Neural cell (in vitro differentiated cells): Measurements from ENCODE around the gene TRAF6. TPM values are rescaled to one million over a fixed set of nuclear protein-coding genes. Genes with fewer than 3 reads are reported as not detected.

Experiments used
- H2AFZ ChIP-seq: fragments of 200-600, 300-800 bp; sonication (generic), shearing (Covaris generic); 2 replicates; pipeline ENCODE4 v1.6.0; 2014; ENCODE audit warnings: low read depth, mild to moderate bottlenecking, antibody characterized with exemption, low read length, moderate library complexity
- H3F3A ChIP-seq: fragments of 200-600 bp; shearing (Covaris generic); 2 replicates; pipeline ENCODE4 v1.6.1; 2016; ENCODE audit warnings: mild to moderate bottlenecking, moderate library complexity, mixed read lengths, antibody characterized with exemption, low read length; ENCODE audit not compliant: insufficient read depth, poor library complexity, severe bottlenecking
- H3K27ac ChIP-seq: fragments of 200-600, 300-800 bp; sonication (generic), shearing (Covaris generic); 2 replicates; pipeline ENCODE4 v1.5.1; 2014; ENCODE audit warnings: mild to moderate bottlenecking, low read length, moderate library complexity
- H3K27me3 ChIP-seq: fragments of 300-800, 200-600 bp; sonication (generic), shearing (Covaris generic); 2 replicates; pipeline ENCODE4 v1.6.0; 2014; ENCODE audit warnings: mild to moderate bottlenecking, low read depth, low read length, moderate library complexity; ENCODE audit not compliant: insufficient read depth
- H3K36me3 ChIP-seq: fragments of 300-800, 200-600 bp; sonication (generic), shearing (Covaris generic); 2 replicates; pipeline ENCODE4 v1.5.1; 2014; ENCODE audit warnings: mild to moderate bottlenecking, antibody characterized with exemption, low read length, moderate library complexity; ENCODE audit not compliant: insufficient read depth
- H3K4me2 ChIP-seq: fragments of 300-800, 200-600 bp; sonication (generic), shearing (Covaris generic); 2 replicates; pipeline ENCODE4 v1.6.0; 2014; ENCODE audit warnings: mild to moderate bottlenecking, low read length
- H3K4me3 ChIP-seq: fragments of 300-800, 200-600 bp; sonication (generic), shearing (Covaris generic); 2 replicates; pipeline ENCODE4 v1.5.1; 2014; ENCODE audit warnings: mild to moderate bottlenecking, low read length, moderate library complexity
- H3K79me2 ChIP-seq: fragments of 200-600 bp; shearing (Covaris generic); replicated peaks from 2 replicates; pipeline ENCODE4 v1.6.0; 2014; ENCODE audit warnings: mild to moderate bottlenecking, low read length, moderate library complexity; ENCODE audit not compliant: insufficient read depth
- H3K9ac ChIP-seq: fragments of 300-800, 200-600 bp; sonication (generic), shearing (Covaris generic); 2 replicates; pipeline ENCODE4 v1.6.1; 2016; ENCODE audit warnings: mild to moderate bottlenecking, low read length, mixed read lengths
- H3K9me2 ChIP-seq: fragments of 200-600 bp; shearing (Covaris generic); 2 replicates; pipeline ENCODE4 v1.6.1; 2016; ENCODE audit warnings: mild to moderate bottlenecking, low read length, mixed read lengths; ENCODE audit not compliant: insufficient read depth
- H3K9me3 ChIP-seq: fragments of 200-600, 300-800 bp; sonication (generic), shearing (Covaris generic); 2 replicates; pipeline ENCODE4 v1.6.1; 2016; ENCODE audit warnings: mild to moderate bottlenecking, mixed run types, low read length, moderate library complexity, mixed read lengths
- H4K20me1 ChIP-seq: fragments of 200-600 bp; shearing (Covaris generic); 2 replicates; pipeline ENCODE4 v1.6.1; 2016; ENCODE audit warnings: mild to moderate bottlenecking, mixed run types; ENCODE audit not compliant: insufficient read depth
- EP300 ChIP-seq: fragments of 450-650 bp; conservative IDR thresholded peaks from 2 replicates; pipeline ENCODE4 v1.6.1; 2014; ENCODE audit warnings: antibody characterized with exemption, mild to moderate bottlenecking, moderate library complexity; ENCODE audit not compliant: poor library complexity, severe bottlenecking
- EZH2 ChIP-seq: fragments of 200-600, 300-800 bp; shearing (Covaris generic), sonication (generic); IDR thresholded peaks from 2 replicates; pipeline ENCODE4 v1.6.1; 2014; ENCODE audit warnings: antibody characterized with exemption, low read length, borderline replicate concordance, mild to moderate bottlenecking; ENCODE audit not compliant: insufficient read depth, poor library complexity, severe bottlenecking
- MXI1 ChIP-seq: fragments of 450-650 bp; conservative IDR thresholded peaks from 2 replicates; pipeline ENCODE4 v1.6.1; 2014; ENCODE audit warnings: antibody characterized with exemption, mild to moderate bottlenecking; ENCODE audit not compliant: poor library complexity, severe bottlenecking
- POLR2AphosphoS5 ChIP-seq: IDR thresholded peaks from 2 replicates; pipeline ENCODE4 v1.6.1; 2012
- RAD21 ChIP-seq: fragments of 450-650 bp; conservative IDR thresholded peaks from 2 replicates; pipeline ENCODE4 v1.6.1; 2014; ENCODE audit warnings: antibody characterized with exemption, mild to moderate bottlenecking, moderate library complexity
- SMC3 ChIP-seq: fragments of 450-650 bp; conservative IDR thresholded peaks from 2 replicates; pipeline ENCODE4 v1.6.1; 2014; ENCODE audit warnings: antibody characterized with exemption, mild to moderate bottlenecking, moderate library complexity; ENCODE audit not compliant: poor library complexity
- TAF1 ChIP-seq: IDR thresholded peaks from 2 replicates; pipeline ENCODE4 v1.6.1; 2012; ENCODE audit warnings: low read depth
- polyA plus RNA-seq: library from polyadenylated mRNA; depleted of rRNA; stranded (reverse); fragments of >200 nt; gene quantifications from 2 replicates; pipeline ENCODE4 v1.2.3, GENCODE V29; 2014
- TF ChIP-seq, protein P1 (sequence below): fragments of 450-650 bp; IDR thresholded peaks from 2 replicates; pipeline ENCODE4 v1.5.1; 2014; ENCODE audit warnings: antibody characterized with exemption, mild to moderate bottlenecking, moderate library complexity; ENCODE audit not compliant: poor library complexity, severe bottlenecking
- TF ChIP-seq, protein P2 (sequence below): IDR thresholded peaks from 2 replicates; pipeline ENCODE4 v1.6.1; 2012; ENCODE audit warnings: borderline replicate concordance

Gene TRAF6
- polyA plus RNA-seq, 1 donor from 2014 or later, result 7.5 TPM

DNA sequence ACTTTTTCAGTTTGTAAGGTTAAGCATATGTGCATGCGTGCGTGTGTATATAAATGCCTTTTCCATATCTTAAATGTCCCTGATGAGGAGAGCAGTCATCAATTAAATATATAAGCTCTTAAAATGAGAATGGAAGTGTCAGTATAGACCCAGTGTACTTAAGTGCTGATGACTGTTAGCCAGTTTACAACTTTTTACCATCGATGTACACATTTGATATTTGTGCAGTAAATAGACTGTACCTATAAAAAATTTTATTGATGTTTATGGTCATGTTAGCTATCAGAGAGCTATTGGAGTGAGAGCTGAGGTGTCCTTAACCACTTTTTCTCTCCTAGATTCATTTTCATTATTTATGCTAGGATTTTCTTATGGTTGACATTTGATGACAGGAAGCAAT is 45.4 kb downstream of the TRAF6 start:
- no peak overlapping the region for H2AFZ ChIP-seq
- H3F3A ChIP-seq, result no peaks in the 10 kb centered on the region
- H3K9me2 ChIP-seq, result no peaks in the 10 kb centered on the region
- no peak overlapping the region for H3K27ac ChIP-seq
- no peak overlapping the region for H3K4me3 ChIP-seq
- H4K20me1 ChIP-seq, result no peaks in the 10 kb centered on the region
- no peak overlapping the region for H3K4me2 ChIP-seq
- no peaks in the 10 kb centered on the region for H3K79me2 ChIP-seq
- TF ChIP-seq MXI1 (no peak), TAF1 (no peak), EP300 (no peak), SMC3 (no peak), POLR2AphosphoS5 (no peak), RAD21 (no peak), EZH2 (no peak)
- TF ChIP-seq, protein P1, sequence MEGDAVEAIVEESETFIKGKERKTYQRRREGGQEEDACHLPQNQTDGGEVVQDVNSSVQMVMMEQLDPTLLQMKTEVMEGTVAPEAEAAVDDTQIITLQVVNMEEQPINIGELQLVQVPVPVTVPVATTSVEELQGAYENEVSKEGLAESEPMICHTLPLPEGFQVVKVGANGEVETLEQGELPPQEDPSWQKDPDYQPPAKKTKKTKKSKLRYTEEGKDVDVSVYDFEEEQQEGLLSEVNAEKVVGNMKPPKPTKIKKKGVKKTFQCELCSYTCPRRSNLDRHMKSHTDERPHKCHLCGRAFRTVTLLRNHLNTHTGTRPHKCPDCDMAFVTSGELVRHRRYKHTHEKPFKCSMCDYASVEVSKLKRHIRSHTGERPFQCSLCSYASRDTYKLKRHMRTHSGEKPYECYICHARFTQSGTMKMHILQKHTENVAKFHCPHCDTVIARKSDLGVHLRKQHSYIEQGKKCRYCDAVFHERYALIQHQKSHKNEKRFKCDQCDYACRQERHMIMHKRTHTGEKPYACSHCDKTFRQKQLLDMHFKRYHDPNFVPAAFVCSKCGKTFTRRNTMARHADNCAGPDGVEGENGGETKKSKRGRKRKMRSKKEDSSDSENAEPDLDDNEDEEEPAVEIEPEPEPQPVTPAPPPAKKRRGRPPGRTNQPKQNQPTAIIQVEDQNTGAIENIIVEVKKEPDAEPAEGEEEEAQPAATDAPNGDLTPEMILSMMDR, result no peak
- TF ChIP-seq, protein P2, sequence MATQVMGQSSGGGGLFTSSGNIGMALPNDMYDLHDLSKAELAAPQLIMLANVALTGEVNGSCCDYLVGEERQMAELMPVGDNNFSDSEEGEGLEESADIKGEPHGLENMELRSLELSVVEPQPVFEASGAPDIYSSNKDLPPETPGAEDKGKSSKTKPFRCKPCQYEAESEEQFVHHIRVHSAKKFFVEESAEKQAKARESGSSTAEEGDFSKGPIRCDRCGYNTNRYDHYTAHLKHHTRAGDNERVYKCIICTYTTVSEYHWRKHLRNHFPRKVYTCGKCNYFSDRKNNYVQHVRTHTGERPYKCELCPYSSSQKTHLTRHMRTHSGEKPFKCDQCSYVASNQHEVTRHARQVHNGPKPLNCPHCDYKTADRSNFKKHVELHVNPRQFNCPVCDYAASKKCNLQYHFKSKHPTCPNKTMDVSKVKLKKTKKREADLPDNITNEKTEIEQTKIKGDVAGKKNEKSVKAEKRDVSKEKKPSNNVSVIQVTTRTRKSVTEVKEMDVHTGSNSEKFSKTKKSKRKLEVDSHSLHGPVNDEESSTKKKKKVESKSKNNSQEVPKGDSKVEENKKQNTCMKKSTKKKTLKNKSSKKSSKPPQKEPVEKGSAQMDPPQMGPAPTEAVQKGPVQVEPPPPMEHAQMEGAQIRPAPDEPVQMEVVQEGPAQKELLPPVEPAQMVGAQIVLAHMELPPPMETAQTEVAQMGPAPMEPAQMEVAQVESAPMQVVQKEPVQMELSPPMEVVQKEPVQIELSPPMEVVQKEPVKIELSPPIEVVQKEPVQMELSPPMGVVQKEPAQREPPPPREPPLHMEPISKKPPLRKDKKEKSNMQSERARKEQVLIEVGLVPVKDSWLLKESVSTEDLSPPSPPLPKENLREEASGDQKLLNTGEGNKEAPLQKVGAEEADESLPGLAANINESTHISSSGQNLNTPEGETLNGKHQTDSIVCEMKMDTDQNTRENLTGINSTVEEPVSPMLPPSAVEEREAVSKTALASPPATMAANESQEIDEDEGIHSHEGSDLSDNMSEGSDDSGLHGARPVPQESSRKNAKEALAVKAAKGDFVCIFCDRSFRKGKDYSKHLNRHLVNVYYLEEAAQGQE, result no peak
- no peaks in the 10 kb centered on the region for H3K36me3 ChIP-seq
- H3K9me3 ChIP-seq, result no peaks in the 10 kb centered on the region
- H3K9ac ChIP-seq, result no peak overlapping the region
- no peaks in the 10 kb centered on the region for H3K27me3 ChIP-seq

DNA sequence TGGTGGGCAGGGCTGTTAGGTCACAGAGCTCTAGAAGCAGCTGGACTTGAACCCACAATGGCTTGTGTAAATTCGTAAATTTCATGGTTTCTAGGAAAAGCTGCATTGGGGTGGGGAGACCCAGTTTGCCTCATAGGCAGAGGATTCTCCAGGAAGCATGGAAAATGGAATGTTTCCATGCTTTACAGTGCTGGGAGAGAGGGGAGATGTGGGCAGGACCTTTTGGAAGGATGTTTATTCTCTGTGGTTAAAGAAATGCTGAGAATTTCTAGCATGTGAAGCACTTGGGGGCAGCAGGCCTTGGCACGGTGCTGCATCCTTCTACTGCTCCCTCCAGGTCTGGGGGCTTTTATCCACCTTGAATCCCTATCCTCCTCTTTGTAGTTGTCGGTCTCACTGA is 46.3 kb downstream of the TRAF6 start:
- Histone ChIP-seq H3K9me2 (no peaks in the 10 kb centered on the region), H3K4me2 (no peak overlapping the region), H3K27me3 (no peaks in the 10 kb centered on the region), H3K79me2 (no peaks in the 10 kb centered on the region), H2AFZ (no peak overlapping the region), H3K9me3 (no peaks in the 10 kb centered on the region), H4K20me1 (no peaks in the 10 kb centered on the region), H3K4me3 (no peak overlapping the region), H3K9ac (no peak overlapping the region), H3K36me3 (no peaks in the 10 kb centered on the region), H3F3A (no peaks in the 10 kb centered on the region), H3K27ac (no peak overlapping the region)
- TF ChIP-seq TAF1 (no peak), EP300 (no peak), MXI1 (no peak), SMC3 (no peak), RAD21 (no peak), POLR2AphosphoS5 (no peak), EZH2 (no peak)
- TF ChIP-seq, protein P1, result no peak
- TF ChIP-seq, protein P2, result no peak
